OCI-LY1 (cell line): ENCODE results near the gene VASP.

Experiments
- H2AFZ ChIP-seq: fragments of 200-600 bp; sonication (generic), shearing (Covaris generic); 2 replicates; pipeline ENCODE4 v1.6.0; 2014; ENCODE audit warnings: antibody characterized with exemption, mild to moderate bottlenecking, low read length
- H3F3A ChIP-seq: fragments of 200-600 bp; sonication (generic), shearing (Covaris generic); 2 replicates; pipeline ENCODE4 v1.6.0; 2014; ENCODE audit warnings: mild to moderate bottlenecking, antibody characterized with exemption, low read length, moderate library complexity; ENCODE audit not compliant: insufficient read depth
- H3K27ac ChIP-seq: fragments of 200-600 bp; sonication (generic); 2 replicates; pipeline ENCODE4 v1.5.1; 2014; ENCODE audit warnings: low read length, mixed run types, mild to moderate bottlenecking, low read depth; ENCODE audit not compliant: poor library complexity, severe bottlenecking
- H3K27me3 ChIP-seq: fragments of 200-600 bp; sonication (generic); 2 replicates; pipeline ENCODE4 v1.6.0; 2014; ENCODE audit warnings: antibody characterized with exemption, mild to moderate bottlenecking, low read length, moderate library complexity; ENCODE audit not compliant: insufficient read depth
- H3K36me3 ChIP-seq: fragments of 200-600 bp; sonication (generic); 2 replicates; pipeline ENCODE4 v1.6.1; 2014; ENCODE audit warnings: mild to moderate bottlenecking, antibody characterized with exemption, low read length, moderate library complexity, mixed read lengths; ENCODE audit not compliant: insufficient read depth
- H3K4me1 ChIP-seq: fragments of 200-600 bp; sonication (generic); 2 replicates; pipeline ENCODE4 v1.5.1; 2014; ENCODE audit warnings: mild to moderate bottlenecking, low read length, moderate library complexity; ENCODE audit not compliant: insufficient read depth, severe bottlenecking
- H3K4me2 ChIP-seq: fragments of 200-600 bp; sonication (generic), shearing (Covaris generic); 2 replicates; pipeline ENCODE4 v1.6.1; 2014; ENCODE audit warnings: low read length
- H3K4me3 ChIP-seq: fragments of 200-600 bp; sonication (generic); 2 replicates; pipeline ENCODE4 v1.5.1; 2014; ENCODE audit warnings: low read length, low read depth, mild to moderate bottlenecking, mixed read lengths; ENCODE audit not compliant: poor library complexity, severe bottlenecking
- H3K79me2 ChIP-seq: fragments of 200-600 bp; shearing (Covaris generic); 2 replicates; pipeline ENCODE4 v1.6.1; 2016; ENCODE audit warnings: mixed run types, low read length, mixed read lengths; ENCODE audit not compliant: insufficient read depth
- H3K9ac ChIP-seq: fragments of 200-600 bp; sonication (generic), shearing (Covaris generic); 2 replicates; pipeline ENCODE4 v1.6.1; 2014; ENCODE audit warnings: mild to moderate bottlenecking, low read length, mixed read lengths
- H3K9me2 ChIP-seq: fragments of 200-600 bp; sonication (generic), shearing (Covaris generic); 2 replicates; pipeline ENCODE4 v1.6.1; 2014; ENCODE audit warnings: low read depth, mild to moderate bottlenecking, low read length, mixed read lengths
- H3K9me3 ChIP-seq: fragments of 200-600 bp; shearing (Covaris generic); 2 replicates; pipeline ENCODE4 v1.6.1; 2014; ENCODE audit warnings: low read length, mixed read lengths
- H4K20me1 ChIP-seq: fragments of 200-600 bp; sonication (generic), shearing (Covaris generic); 2 replicates; pipeline ENCODE4 v1.6.0; 2016; ENCODE audit warnings: mild to moderate bottlenecking, low read length; ENCODE audit not compliant: insufficient read depth
- EZH2 ChIP-seq: fragments of 200-600 bp; sonication (generic), shearing (Covaris generic); IDR thresholded peaks from 2 replicates; pipeline ENCODE4 v1.8.0; 2017; ENCODE audit warnings: borderline replicate concordance, mixed run types, mild to moderate bottlenecking, antibody characterized with exemption, low read length, moderate library complexity, mixed read lengths
- TF ChIP-seq, protein P1 (sequence below): fragments of 200-600 bp; sonication (generic), shearing (Covaris generic); IDR thresholded peaks from 2 replicates; pipeline ENCODE4 v1.5.1; 2017; ENCODE audit warnings: mild to moderate bottlenecking, antibody characterized with exemption, low read length, moderate library complexity, mixed read lengths

Gene VASP

GRCh38 chr19:45471931-45472562 is 35.2 kb upstream of the VASP start:
- no peak for TF ChIP-seq EZH2
- TF ChIP-seq, protein P1, sequence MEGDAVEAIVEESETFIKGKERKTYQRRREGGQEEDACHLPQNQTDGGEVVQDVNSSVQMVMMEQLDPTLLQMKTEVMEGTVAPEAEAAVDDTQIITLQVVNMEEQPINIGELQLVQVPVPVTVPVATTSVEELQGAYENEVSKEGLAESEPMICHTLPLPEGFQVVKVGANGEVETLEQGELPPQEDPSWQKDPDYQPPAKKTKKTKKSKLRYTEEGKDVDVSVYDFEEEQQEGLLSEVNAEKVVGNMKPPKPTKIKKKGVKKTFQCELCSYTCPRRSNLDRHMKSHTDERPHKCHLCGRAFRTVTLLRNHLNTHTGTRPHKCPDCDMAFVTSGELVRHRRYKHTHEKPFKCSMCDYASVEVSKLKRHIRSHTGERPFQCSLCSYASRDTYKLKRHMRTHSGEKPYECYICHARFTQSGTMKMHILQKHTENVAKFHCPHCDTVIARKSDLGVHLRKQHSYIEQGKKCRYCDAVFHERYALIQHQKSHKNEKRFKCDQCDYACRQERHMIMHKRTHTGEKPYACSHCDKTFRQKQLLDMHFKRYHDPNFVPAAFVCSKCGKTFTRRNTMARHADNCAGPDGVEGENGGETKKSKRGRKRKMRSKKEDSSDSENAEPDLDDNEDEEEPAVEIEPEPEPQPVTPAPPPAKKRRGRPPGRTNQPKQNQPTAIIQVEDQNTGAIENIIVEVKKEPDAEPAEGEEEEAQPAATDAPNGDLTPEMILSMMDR, result no peak
- Histone ChIP-seq H3K27ac (no peak overlapping the region), H3K9ac (no peak overlapping the region), H3K9me2 (no peaks in the 10 kb centered on the region), H3K4me3 (no peak overlapping the region), H3K4me2 (no peak overlapping the region), H3K36me3 (no peaks in the 10 kb centered on the region), H3K79me2 (no peaks in the 10 kb centered on the region), H2AFZ (no peak overlapping the region), H3F3A (no peaks in the 10 kb centered on the region), H3K9me3 (no peaks in the 10 kb centered on the region), H4K20me1 (no peaks in the 10 kb centered on the region), H3K4me1 (peaks cover 26% of the 10 kb centered on the region), H3K27me3 (peaks cover 8% of the 10 kb centered on the region)

GRCh38 chr19:45472563-45473366 is 34.5 kb upstream of the VASP start:
- H3K36me3 ChIP-seq, result no peaks in the 10 kb centered on the region
- H3K9me2 ChIP-seq, result no peaks in the 10 kb centered on the region
- no peaks in the 10 kb centered on the region for H3K79me2 ChIP-seq
- peaks cover 8% of the 10 kb centered on the region for H3K27me3 ChIP-seq
- H3K4me1 ChIP-seq, result peaks cover 29% of the 10 kb centered on the region
- no peak overlapping the region for H3K27ac ChIP-seq
- H3K9me3 ChIP-seq, result no peaks in the 10 kb centered on the region
- H3K4me2 ChIP-seq, result no peak overlapping the region
- no peak overlapping the region for H3K4me3 ChIP-seq
- no peak overlapping the region for H2AFZ ChIP-seq
- TF ChIP-seq, protein P1, result no peak
- TF ChIP-seq EZH2, result no peak
- no peak overlapping the region for H3K9ac ChIP-seq
- H4K20me1 ChIP-seq, result no peaks in the 10 kb centered on the region
- H3F3A ChIP-seq, result no peaks in the 10 kb centered on the region

DNA sequence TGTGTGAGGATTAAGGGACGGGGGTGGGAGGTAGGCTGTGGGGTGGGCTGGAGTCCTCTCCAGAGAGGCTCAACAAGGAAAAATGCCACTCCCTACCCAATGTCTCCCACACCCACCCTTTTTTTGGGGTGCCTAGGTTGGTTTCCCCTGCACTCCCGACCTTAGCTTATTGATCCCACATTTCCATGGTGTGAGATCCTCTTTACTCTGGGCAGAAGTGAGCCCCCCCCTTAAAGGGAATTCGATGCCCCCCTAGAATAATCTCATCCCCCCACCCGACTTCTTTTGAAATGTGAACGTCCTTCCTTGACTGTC is 34.0 kb upstream of the VASP start:
- H2AFZ ChIP-seq, result no peak overlapping the region
- no peak overlapping the region for H3K27ac ChIP-seq
- no peak overlapping the region for H3K4me2 ChIP-seq
- H3K27me3 ChIP-seq, result peaks cover 8% of the 10 kb centered on the region
- no peak for TF ChIP-seq EZH2
- TF ChIP-seq, protein P1, result no peak
- H3K9me2 ChIP-seq, result no peaks in the 10 kb centered on the region
- H3K79me2 ChIP-seq, result no peaks in the 10 kb centered on the region
- H3F3A ChIP-seq, result no peaks in the 10 kb centered on the region
- H3K9me3 ChIP-seq, result no peaks in the 10 kb centered on the region
- no peaks in the 10 kb centered on the region for H3K36me3 ChIP-seq
- H4K20me1 ChIP-seq, result no peaks in the 10 kb centered on the region
- H3K4me3 ChIP-seq, result no peak overlapping the region
- no peak overlapping the region for H3K9ac ChIP-seq
- peaks cover 29% of the 10 kb centered on the region for H3K4me1 ChIP-seq
